Thyroid gland (tissue), 4 donors: ENCODE data around the gene BAG1.

Source experiments
- POLR2A ChIP-seq, 2 donors: fragments of 450-650 bp; IDR thresholded peaks; one replicate each; pipeline ENCODE4 v1.6.1; 2017; ENCODE audit warnings: antibody characterized with exemption in 2 of 2, mild to moderate bottlenecking in 2 of 2, moderate library complexity in 1 of 2
- TF ChIP-seq, protein P1 (sequence below), 6 experiments: fragments of 200-600 bp in 3 of 6; fragments of 450-650 bp in 3 of 6; sonication (generic) in 3 of 6; IDR thresholded peaks; one replicate each; pipeline ENCODE4 v1.5.1; 2016 to 2019; ENCODE audit warnings: antibody characterized with exemption in 6 of 6, mild to moderate bottlenecking in 2 of 6, inconsistent platforms in 1 of 6, moderate library complexity in 1 of 6

DNA sequence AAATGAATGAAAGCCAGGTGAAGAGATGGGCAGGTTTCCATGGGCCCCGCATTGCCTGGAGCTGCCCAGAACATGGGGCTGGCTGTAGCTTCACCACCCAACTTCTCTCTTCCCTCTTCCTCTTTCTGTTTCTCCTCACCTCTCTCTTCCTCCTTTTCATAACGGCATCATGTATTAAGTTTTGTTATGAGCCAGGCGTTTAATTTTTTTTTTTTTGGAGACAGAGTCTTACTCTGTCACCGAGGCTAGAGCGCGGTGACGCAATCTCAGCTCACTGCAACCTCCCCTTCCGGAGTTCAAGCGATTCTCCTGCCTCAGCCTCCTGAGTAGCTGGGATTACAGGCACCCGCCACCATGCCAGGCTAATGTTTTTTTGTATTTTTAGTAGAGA, 37.5 kb downstream of the BAG1 start:
- TF ChIP-seq, protein P1, sequence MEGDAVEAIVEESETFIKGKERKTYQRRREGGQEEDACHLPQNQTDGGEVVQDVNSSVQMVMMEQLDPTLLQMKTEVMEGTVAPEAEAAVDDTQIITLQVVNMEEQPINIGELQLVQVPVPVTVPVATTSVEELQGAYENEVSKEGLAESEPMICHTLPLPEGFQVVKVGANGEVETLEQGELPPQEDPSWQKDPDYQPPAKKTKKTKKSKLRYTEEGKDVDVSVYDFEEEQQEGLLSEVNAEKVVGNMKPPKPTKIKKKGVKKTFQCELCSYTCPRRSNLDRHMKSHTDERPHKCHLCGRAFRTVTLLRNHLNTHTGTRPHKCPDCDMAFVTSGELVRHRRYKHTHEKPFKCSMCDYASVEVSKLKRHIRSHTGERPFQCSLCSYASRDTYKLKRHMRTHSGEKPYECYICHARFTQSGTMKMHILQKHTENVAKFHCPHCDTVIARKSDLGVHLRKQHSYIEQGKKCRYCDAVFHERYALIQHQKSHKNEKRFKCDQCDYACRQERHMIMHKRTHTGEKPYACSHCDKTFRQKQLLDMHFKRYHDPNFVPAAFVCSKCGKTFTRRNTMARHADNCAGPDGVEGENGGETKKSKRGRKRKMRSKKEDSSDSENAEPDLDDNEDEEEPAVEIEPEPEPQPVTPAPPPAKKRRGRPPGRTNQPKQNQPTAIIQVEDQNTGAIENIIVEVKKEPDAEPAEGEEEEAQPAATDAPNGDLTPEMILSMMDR (IDR thresholded peaks at IDR 0.05): no peak
- TF ChIP-seq POLR2A (IDR thresholded peaks at IDR 0.05): no peak
